Suprapubic skin (tissue), 4 donors: Measurements from ENCODE around the gene U2AF2. TPM values are rescaled to one million over a fixed set of nuclear protein-coding genes. Genes with fewer than 3 reads are reported as not detected.

ENCODE experiments used
- DNase-seq, 2 donors: peaks; one replicate each; pipeline ENCODE4 v3.0.0-alpha.2; 2019; ENCODE audit warnings: low spot score in 2 of 2
- H3K27ac ChIP-seq: fragments of 200-600 bp; sonication (generic); one replicate; pipeline ENCODE4 v1.5.1; 2019
- H3K27me3 ChIP-seq: fragments of 200-600 bp; sonication (generic); one replicate; pipeline ENCODE4 v1.5.1; 2019
- H3K36me3 ChIP-seq: fragments of 200-600 bp; sonication (generic); one replicate; pipeline ENCODE4 v1.5.1; 2019
- H3K4me1 ChIP-seq: fragments of 200-600 bp; sonication (generic); one replicate; pipeline ENCODE4 v1.5.1; 2019
- H3K4me3 ChIP-seq: fragments of 200-600 bp; sonication (generic); one replicate; pipeline ENCODE4 v1.5.1; 2019; ENCODE audit warnings: mild to moderate bottlenecking
- H3K9me3 ChIP-seq: fragments of 200-600 bp; sonication (generic); one replicate; pipeline ENCODE4 v1.5.1; 2019
- EP300 ChIP-seq: sonication (generic); formaldehyde crosslinking; IDR thresholded peaks from one replicate; pipeline ENCODE4 v1.6.1; 2017; ENCODE audit warnings: antibody characterized with exemption
- POLR2A ChIP-seq, 2 donors: fragments of 450-650 bp; IDR thresholded peaks; one replicate each; pipeline ENCODE4 v1.6.1; 2017; ENCODE audit warnings: antibody characterized with exemption in 2 of 2, mild to moderate bottlenecking in 2 of 2, moderate library complexity in 2 of 2
- POLR2AphosphoS5 ChIP-seq, 3 donors: sonication (generic); formaldehyde crosslinking; IDR thresholded peaks; one replicate each; pipeline ENCODE4 v1.6.1; 2017; ENCODE audit warnings: antibody characterized with exemption in 3 of 3
- WGBS: methylation state at CpG from one replicate; pipeline ENCODE4 v1.1.5; 2018; 5-methylcytosine and 5-hydroxymethylcytosine counted together
- total RNA-seq, 4 donors: library from RNA; depleted of rRNA; stranded (reverse); fragments of >200 nt; gene quantifications; one replicate each; pipeline ENCODE4 v1.1.0, GENCODE V29; 2016
- TF ChIP-seq, protein P1 (sequence below), 2 donors: fragments of 200-600 bp in 1 of 2; fragments of 450-650 bp in 1 of 2; sonication (generic) in 1 of 2; IDR thresholded peaks; one replicate each; pipeline ENCODE4 v1.5.1; 2016 to 2019; ENCODE audit warnings: antibody characterized with exemption in 2 of 2, mild to moderate bottlenecking in 1 of 2, moderate library complexity in 1 of 2

U2AF2 gene
- total RNA-seq, 4 donors from 2014 or later: 82.8 to 128 (median 88.5) TPM

DNA sequence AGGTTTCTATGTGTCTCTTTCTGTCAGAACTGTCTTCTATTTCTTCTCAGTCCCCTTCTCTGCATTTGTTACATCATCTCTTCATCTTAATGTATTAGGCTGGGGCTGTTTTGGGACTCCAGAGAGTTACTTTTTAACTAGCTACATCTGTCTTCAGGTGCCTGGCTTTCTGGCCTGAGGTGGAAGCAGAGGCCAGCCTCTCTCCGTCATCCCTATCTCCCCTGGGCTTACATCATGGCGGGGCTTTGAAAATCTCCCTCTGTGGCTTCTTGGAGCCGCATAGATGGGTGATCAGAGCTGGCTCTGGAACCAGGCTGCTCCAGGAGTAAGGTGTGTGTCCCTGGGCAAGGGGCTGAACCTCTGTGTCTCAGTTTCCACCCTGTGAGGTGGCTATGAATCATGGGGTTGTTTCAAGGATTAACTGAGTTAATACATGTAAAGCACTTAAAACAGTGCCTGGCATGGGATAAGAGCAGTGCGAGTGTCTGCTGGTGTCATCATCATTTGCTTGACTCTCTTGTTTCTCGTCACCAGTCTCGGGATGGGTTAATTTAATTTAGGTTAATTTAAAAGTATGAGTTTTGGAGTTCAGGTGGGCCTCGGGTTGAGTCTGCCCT lies 22.2 kb downstream of the U2AF2 start:
- Histone ChIP-seq H3K9me3 (no peaks in the 10 kb centered on the region), H3K27me3 (no peaks in the 10 kb centered on the region), H3K27ac (no peak overlapping the region), H3K36me3 (peaks cover 54% of the 10 kb centered on the region), H3K4me1 (peaks cover 65% of the 10 kb centered on the region), H3K4me3 (peak overlapping the region; percentile 91)
- TF ChIP-seq POLR2A (IDR thresholded peaks at IDR 0.05): no peak
- no peak for TF ChIP-seq EP300
- no peak for TF ChIP-seq POLR2AphosphoS5 (IDR thresholded peaks at IDR 0.05)
- TF ChIP-seq, protein P1, sequence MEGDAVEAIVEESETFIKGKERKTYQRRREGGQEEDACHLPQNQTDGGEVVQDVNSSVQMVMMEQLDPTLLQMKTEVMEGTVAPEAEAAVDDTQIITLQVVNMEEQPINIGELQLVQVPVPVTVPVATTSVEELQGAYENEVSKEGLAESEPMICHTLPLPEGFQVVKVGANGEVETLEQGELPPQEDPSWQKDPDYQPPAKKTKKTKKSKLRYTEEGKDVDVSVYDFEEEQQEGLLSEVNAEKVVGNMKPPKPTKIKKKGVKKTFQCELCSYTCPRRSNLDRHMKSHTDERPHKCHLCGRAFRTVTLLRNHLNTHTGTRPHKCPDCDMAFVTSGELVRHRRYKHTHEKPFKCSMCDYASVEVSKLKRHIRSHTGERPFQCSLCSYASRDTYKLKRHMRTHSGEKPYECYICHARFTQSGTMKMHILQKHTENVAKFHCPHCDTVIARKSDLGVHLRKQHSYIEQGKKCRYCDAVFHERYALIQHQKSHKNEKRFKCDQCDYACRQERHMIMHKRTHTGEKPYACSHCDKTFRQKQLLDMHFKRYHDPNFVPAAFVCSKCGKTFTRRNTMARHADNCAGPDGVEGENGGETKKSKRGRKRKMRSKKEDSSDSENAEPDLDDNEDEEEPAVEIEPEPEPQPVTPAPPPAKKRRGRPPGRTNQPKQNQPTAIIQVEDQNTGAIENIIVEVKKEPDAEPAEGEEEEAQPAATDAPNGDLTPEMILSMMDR (IDR thresholded peaks at IDR 0.05): no peak
- no peak for DNase-seq
- 79% methylated on average over 7 of the region's 7 CpGs for WGBS

DNA sequence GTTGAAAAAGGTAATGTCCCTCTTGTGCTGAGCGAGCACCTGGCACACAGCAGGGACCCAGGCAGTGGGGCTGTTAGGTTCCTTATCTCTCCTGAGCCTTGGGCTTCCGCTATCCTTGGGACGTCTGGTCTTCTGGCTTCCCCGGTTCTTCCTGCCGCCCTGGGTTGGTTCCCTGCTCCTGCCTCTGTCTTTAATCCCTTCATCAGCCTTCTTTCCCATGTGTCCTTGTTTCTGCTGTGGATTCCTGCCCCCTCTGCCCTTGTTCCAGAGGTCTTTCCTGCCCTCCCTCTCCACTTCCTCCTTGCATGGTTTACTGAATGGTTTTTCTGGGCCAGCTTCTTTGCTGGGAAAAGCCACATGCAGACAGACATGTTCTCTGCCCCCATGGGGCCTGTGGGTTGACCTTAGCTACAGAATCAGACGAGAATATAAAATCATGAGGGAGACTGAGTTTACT lies 22.8 kb downstream of the U2AF2 start:
- WGBS: 66% methylated on average over 6 of the region's 6 CpGs
- no peaks in the 10 kb centered on the region for H3K9me3 ChIP-seq
- no peaks in the 10 kb centered on the region for H3K27me3 ChIP-seq
- DNase-seq: no peak
- peaks cover 55% of the 10 kb centered on the region for H3K36me3 ChIP-seq
- TF ChIP-seq, protein P1 (IDR thresholded peaks at IDR 0.05): no peak
- TF ChIP-seq POLR2A (IDR thresholded peaks at IDR 0.05) (no peak), POLR2AphosphoS5 (IDR thresholded peaks at IDR 0.05) (no peak), EP300 (no peak)
- H3K4me3 ChIP-seq: no peak overlapping the region
- H3K27ac ChIP-seq: no peak overlapping the region
- peaks cover 65% of the 10 kb centered on the region for H3K4me1 ChIP-seq

DNA sequence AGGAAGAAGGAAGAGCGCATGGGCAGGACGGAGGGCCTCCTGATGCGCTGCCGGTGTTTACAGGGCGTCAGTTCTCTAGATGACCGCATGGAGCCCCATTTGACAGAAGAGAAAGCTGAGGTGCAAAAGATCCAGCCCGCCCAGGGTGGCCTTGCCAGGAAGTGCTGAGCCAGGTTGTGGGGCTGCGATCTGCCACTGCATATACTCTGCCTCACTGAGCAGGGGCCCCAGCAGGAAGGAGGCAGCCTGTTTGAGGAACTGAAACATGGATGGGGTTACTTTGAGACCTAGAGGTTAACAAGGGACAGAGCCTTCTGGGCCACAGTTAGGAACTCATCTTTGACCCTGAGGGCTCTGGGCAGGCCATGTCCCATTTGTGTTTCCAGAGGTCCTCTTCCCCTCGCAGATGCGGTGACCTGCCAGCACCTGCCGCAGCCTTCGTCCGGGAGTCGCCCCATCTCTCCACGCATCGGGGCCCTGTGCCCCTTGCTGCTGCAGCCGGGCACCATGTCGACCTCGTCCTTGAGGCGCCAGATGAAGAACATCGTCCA lies 23.4 kb downstream of the U2AF2 start:
- no peak for DNase-seq

DNA sequence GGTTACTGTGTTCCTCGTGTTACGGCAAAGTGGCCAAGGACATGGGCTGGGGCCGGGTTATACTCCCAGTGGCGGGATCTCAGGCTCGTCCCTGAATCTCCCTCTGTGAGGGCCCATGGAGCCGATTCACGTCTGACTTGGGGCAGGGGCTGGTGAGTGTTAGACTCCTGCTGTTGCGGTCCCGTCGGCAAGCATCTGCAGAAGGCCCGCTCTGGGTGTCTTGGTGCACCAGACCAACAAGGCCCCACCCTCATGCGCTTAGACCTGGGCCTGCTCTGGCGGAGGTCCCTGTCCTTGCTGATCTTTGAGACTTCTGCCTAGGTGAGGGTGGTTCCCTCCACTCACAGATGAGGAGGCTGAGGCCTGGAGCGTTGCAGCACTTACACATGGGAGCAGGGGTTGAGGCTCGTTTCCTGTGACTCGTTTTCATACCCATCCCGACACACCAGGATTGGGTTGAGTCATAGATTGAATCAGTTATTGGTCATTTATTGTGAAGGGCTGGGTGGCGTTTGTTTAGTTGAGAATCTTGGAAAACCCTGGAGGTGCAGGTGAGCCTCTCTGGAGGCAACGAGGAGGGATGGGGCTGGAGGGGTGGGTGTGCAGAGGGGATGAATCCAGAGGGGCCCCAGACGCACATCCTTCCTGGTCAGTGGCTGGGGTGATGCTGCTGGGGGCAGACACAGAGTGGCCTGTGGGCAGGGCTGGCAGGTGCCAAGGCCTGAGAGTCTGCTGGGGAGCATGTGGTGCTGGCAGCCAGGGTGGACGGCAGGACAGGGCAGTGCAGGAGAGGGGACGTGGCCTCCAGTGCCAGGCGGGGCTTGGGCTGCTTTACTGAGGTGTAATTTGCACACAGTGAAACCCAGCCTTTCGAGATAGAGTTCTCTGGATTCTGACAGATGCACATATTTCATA lies 24.8 kb downstream of the U2AF2 start:
- DNase-seq: no peak
- Histone ChIP-seq H3K36me3 (peaks cover 57% of the 10 kb centered on the region), H3K27ac (no peak overlapping the region), H3K27me3 (no peaks in the 10 kb centered on the region), H3K4me3 (no peak overlapping the region), H3K9me3 (no peaks in the 10 kb centered on the region), H3K4me1 (peaks cover 59% of the 10 kb centered on the region)
- 84% methylated on average over 16 of the region's 24 CpGs for WGBS
- TF ChIP-seq EP300 (no peak), POLR2A (IDR thresholded peaks at IDR 0.05) (no peak), POLR2AphosphoS5 (IDR thresholded peaks at IDR 0.05) (no peak)
- TF ChIP-seq, protein P1 (IDR thresholded peaks at IDR 0.05): no peak

More for the DNA sequence above, 23.4 kb downstream of the U2AF2 start:
- H3K4me3 ChIP-seq: no peak overlapping the region
- peaks cover 54% of the 10 kb centered on the region for H3K36me3 ChIP-seq
- WGBS: 89% methylated on average over 13 of the region's 21 CpGs
- H3K4me1 ChIP-seq: peaks cover 65% of the 10 kb centered on the region
- no peak for TF ChIP-seq POLR2AphosphoS5 (IDR thresholded peaks at IDR 0.05)
- TF ChIP-seq EP300: no peak
- TF ChIP-seq POLR2A (IDR thresholded peaks at IDR 0.05): no peak
- TF ChIP-seq, protein P1 (IDR thresholded peaks at IDR 0.05): no peak
- no peak overlapping the region for H3K27ac ChIP-seq
- H3K27me3 ChIP-seq: no peaks in the 10 kb centered on the region
- H3K9me3 ChIP-seq: no peaks in the 10 kb centered on the region
